ENCODE measurements around the gene TANGO2. TPM values are rescaled to one million over a fixed set of nuclear protein-coding genes. Genes with fewer than 3 reads are reported as not detected.

Gene TANGO2
- total RNA-seq, 2 experiments from 2014 or later: 15.7 to 18.3 TPM

GRCh38 chr22:19989725-19990067 lies 31.2 kb upstream of the TANGO2 start:
- ChIA-PET POLR2A (interaction anchor here (1.4 kb wide), 1 partner anchor 37 kb away, joined by 3 read pairs; no protein-coding TSS in a partner anchor), CTCF (no interaction called here)
- no peaks in the 10 kb centered on the region for H3K27me3 Mint-ChIP-seq
- no peak overlapping the region for H3K4me3 Mint-ChIP-seq
- H3K9me3 Mint-ChIP-seq: no peaks in the 10 kb centered on the region
- no peak for DNase-seq
- no peaks in the 10 kb centered on the region for H3K4me1 Mint-ChIP-seq (ENCODE audit: low read depth)
- no peak for ATAC-seq
- H3K36me3 Mint-ChIP-seq (ENCODE audit: low read depth): no peaks in the 10 kb centered on the region
- intact Hi-C loops (cut with micrococcal nuclease): no loop called here
- no peak overlapping the region for H3K27ac Mint-ChIP-seq
- TF ChIP-seq CTCF (IDR thresholded peaks at IDR 0.05): no peak

- Mint-ChIP-seq H3K4me3 (no peak overlapping the region), H3K4me1 (ENCODE audit: low read depth) (no peaks in the 10 kb centered on the region), H3K9me3 (no peaks in the 10 kb centered on the region), H3K36me3 (ENCODE audit: low read depth) (no peaks in the 10 kb centered on the region), H3K27me3 (no peaks in the 10 kb centered on the region), H3K27ac (no peak overlapping the region)
- ChIA-PET CTCF (no interaction called here), POLR2A (interaction anchor here (1.1 to 1.4 kb wide), 2 partner anchors 31 to 36 kb away, joined by 3 read pairs; no protein-coding TSS in a partner anchor)
- TF ChIP-seq CTCF (IDR thresholded peaks at IDR 0.05): no peak
- intact Hi-C loops (cut with micrococcal nuclease): no loop called here
- no peak for DNase-seq
- no peak for ATAC-seq
Observed at GRCh38 chr22:19990188-19990587, 30.7 kb upstream of the TANGO2 start.

DNA sequence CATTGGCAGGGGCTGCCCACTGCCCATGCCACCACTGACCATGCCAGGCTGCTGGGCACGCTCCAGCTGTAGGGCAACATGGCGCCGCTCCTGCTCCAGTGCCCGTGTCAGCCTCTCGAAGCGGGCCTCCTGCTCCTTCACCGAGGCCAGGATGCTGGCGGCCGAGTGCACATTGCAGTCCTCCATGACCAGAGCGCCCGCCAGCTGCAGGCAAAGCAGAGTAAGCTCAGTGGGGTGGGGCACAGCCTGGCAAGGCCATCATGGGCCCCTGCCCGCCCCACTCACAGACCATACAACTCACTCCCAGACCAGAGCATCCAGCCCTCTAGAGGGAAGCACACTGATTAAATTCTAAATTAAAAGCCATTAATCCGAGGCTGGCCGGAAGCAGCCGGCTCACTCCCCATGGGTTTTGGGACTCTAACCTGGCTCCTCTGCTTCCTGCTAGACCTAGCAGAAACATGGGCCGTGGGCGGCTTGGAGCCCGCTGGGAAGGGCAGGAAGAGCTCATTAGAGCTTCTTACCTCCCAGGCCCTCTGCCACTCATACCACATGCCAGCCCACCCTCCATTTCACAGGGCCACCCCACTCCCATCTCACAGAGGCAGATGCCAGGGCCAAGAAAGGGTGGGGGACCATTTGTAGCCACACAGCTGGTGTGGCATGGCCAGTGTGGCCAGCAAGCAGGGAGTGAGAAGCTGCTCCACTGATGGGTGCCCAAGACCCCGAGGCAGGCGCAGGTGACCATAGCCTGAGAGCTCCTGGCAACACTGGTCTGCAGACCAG lies 30.1 kb upstream of the TANGO2 start:
- Mint-ChIP-seq H3K27me3 (no peaks in the 10 kb centered on the region), H3K4me1 (ENCODE audit: low read depth) (no peaks in the 10 kb centered on the region), H3K9me3 (no peaks in the 10 kb centered on the region), H3K36me3 (ENCODE audit: low read depth) (no peaks in the 10 kb centered on the region), H3K27ac (no peak overlapping the region), H3K4me3 (no peak overlapping the region)
- no peak for TF ChIP-seq CTCF (IDR thresholded peaks at IDR 0.05)
- intact Hi-C loops (cut with micrococcal nuclease): no loop called here
- ChIA-PET CTCF (no interaction called here), POLR2A (interaction anchor here (1.1 to 1.4 kb wide), 3 partner anchors 20 to 35 kb away, joined by 3 read pairs; no protein-coding TSS in a partner anchor)
- no peak for ATAC-seq
- no peak for DNase-seq

DNA sequence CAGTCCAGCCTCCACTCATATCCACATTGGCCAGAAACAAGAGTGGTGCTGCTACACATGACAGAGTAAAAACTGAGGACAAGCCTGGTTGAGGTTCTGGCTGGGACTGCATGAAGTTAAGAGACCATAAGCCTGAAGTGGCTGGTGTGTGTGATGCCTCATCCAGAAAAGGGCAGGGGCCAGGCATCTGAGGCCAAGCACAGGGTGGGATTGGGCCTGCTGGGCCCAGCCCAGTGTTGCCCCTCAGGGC lies 29.6 kb upstream of the TANGO2 start:
- no peak for ATAC-seq
- DNase-seq: no peak
- H3K4me3 Mint-ChIP-seq: no peak overlapping the region
- no peaks in the 10 kb centered on the region for H3K9me3 Mint-ChIP-seq
- no peak overlapping the region for H3K27ac Mint-ChIP-seq
- ChIA-PET CTCF (no interaction called here), POLR2A (interaction anchor here (1.4 kb wide), 1 partner anchor 21 kb away, joined by 3 read pairs; no protein-coding TSS in a partner anchor)
- H3K27me3 Mint-ChIP-seq: no peaks in the 10 kb centered on the region
- no peaks in the 10 kb centered on the region for H3K36me3 Mint-ChIP-seq (ENCODE audit: low read depth)
- TF ChIP-seq CTCF (IDR thresholded peaks at IDR 0.05): no peak
- no peaks in the 10 kb centered on the region for H3K4me1 Mint-ChIP-seq (ENCODE audit: low read depth)
- intact Hi-C loops (cut with micrococcal nuclease): no loop called here

DNA sequence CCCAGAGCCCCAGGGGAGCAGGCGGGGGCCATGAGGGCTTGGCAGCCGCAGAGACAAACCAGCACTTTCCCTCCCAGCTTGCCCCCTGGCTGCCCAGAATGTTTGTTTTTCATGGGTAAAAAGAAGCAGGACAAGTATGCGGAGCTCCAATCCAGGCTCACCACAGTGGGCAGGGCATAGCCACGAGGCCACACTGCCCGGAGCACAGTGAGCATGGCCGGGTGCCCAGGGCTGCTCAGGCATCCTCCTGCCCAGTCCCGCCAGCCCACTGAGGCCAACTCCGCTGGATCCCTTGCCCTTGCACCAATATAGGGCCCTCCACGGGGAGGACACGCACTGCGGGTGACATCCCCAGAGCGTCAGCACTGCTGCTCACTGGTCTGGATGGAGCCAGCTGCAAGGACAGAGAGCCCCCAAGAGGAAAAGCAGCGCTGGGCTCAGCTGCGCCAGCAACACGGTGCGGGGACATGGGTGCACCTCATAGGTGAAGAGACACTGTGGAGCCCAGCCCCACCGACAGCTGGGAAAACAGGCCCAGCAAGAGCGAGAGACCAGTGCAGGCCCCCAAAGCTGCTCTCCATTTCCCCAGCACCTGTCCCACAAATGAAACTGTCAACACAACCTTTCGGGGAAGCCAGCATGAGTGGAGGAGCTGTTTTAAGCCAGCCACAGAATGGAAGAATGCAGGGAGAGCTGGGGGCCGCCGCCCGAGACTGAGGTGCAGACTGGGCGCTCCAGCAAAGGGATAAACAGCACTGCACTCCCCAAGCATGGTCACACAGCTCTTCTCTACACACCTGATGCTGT lies 29.1 kb upstream of the TANGO2 start:
- CTCF ChIA-PET: no interaction called here
- Mint-ChIP-seq H3K27me3 (no peaks in the 10 kb centered on the region), H3K27ac (no peak overlapping the region), H3K4me1 (ENCODE audit: low read depth) (no peaks in the 10 kb centered on the region), H3K4me3 (no peak overlapping the region), H3K36me3 (ENCODE audit: low read depth) (no peaks in the 10 kb centered on the region), H3K9me3 (no peaks in the 10 kb centered on the region)
- DNase-seq: no peak
- intact Hi-C loops (cut with micrococcal nuclease): no loop called here
- POLR2A ChIA-PET: interaction anchor here (1.4 kb wide), 1 partner anchor 22 kb away, joined by 3 read pairs; no protein-coding TSS in a partner anchor
- ATAC-seq: no peak
- no peak for TF ChIP-seq CTCF (IDR thresholded peaks at IDR 0.05)

All from activated CD8-positive, alpha-beta T cell treated with anti-CD3 and anti-CD28 coated beads for 36 hours (primary cell).